HFF-Myc (cell line): ENCODE data around the gene KLRB1.
"Not testable (repeated sequence)": the region's sequence is repeated elsewhere in the genome, so short reads cannot be mapped to it uniquely, and the experiment has no call there.

Experiments used
- DNase-seq: peaks from one replicate; pipeline ENCODE4 v3.0.0-alpha.2; 2011; ENCODE audit warnings: low read depth; ENCODE audit errors: extremely low read depth
- H3K4me3 ChIP-seq: replicated peaks from 2 replicates; pipeline ENCODE4 v1.5.1; 2011; ENCODE audit warnings: low read depth, mild to moderate bottlenecking, control low read depth, low read length
- TF ChIP-seq, protein P1 (sequence below): IDR thresholded peaks from 2 replicates; pipeline ENCODE4 v1.5.1; 2012; ENCODE audit warnings: mild to moderate bottlenecking, low read depth, low read length, control low read depth; ENCODE audit errors: missing control alignments

KLRB1 gene

DNA sequence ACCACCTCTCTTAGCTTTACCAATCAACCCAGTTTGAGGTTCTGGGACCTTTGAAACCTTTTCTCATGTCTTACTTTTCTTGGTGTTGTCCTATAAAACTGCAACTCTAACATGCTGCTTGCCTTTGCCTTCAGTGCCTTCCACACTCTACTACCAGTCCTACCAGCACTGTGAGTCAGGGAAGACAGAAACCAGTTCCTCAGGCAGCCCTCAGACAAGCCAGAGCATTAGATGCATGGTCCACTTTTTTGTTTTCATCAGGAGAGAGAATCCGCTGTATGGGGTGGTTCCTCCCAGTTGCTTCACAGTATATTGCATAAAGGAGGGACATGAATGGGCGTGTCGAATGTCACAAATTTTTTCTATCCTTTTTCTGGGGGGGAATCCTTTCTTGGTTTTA, 17.3 kb upstream of the KLRB1 start:
- no peak for DNase-seq
- no peak overlapping the region for H3K4me3 ChIP-seq

DNA sequence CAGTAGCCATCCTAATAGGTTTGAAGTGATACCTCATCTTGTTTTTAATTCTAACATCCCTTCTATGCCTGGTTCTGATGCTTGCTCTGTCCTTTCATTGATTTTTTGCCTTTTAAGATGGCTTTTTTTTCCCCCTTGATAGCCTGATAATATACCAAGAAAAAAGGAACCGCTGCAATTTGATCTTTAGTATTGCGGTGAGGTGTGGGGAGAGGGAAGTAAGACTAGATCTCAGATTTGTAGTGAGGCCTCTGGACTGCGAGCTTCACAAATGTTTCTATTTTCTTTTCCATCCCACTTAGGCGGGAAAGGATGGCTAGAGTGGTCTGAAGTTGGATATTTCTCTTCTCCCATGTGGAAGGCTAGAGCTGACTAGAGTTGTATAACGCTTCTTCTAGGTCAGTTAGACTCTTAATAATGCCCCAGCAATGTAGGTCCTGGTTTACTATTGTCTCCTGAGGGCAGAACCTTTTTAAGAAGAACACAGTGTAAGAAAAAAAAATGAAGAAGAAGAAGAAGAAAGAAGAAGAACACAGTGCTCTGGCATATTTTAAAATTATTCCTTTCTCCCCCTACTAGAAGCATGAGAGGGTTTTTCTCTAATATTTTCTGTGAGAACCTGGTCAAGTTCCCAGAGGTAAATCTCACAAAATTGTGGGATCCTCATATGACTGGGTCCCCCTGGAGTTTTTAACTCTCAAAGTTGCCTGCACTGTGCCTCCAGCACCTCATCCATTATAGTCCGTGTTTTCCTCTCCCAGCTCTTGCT, 11.9 kb upstream of the KLRB1 start:
- DNase-seq: no peak
- TF ChIP-seq, protein P1, sequence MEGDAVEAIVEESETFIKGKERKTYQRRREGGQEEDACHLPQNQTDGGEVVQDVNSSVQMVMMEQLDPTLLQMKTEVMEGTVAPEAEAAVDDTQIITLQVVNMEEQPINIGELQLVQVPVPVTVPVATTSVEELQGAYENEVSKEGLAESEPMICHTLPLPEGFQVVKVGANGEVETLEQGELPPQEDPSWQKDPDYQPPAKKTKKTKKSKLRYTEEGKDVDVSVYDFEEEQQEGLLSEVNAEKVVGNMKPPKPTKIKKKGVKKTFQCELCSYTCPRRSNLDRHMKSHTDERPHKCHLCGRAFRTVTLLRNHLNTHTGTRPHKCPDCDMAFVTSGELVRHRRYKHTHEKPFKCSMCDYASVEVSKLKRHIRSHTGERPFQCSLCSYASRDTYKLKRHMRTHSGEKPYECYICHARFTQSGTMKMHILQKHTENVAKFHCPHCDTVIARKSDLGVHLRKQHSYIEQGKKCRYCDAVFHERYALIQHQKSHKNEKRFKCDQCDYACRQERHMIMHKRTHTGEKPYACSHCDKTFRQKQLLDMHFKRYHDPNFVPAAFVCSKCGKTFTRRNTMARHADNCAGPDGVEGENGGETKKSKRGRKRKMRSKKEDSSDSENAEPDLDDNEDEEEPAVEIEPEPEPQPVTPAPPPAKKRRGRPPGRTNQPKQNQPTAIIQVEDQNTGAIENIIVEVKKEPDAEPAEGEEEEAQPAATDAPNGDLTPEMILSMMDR: no peak
- H3K4me3 ChIP-seq: no peak overlapping the region

More for the DNA sequence above, 17.3 kb upstream of the KLRB1 start:
- TF ChIP-seq, protein P1: no peak

DNA sequence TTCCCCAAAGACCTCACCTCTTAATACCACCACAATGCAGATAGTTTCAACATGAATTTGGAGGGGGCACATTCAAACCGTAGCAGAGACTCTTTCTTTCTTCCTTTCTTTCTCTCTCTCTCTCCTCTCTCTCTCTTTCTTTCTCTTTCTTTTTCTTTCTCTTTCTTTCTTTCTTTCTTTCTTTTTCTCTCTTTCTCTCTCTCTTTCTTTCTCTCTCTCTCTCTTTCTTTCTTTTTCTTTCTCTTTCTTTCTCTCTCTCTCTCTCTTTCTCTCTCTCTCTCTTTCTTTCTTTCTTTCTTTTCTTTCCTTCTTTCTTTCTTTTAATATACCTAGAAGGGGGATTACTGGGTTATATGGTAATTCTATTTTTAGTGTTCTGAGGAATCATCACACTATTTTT, 11.2 kb upstream of the KLRB1 start:
- H3K4me3 ChIP-seq, DNase-seq: not testable (repeated sequence)

DNA sequence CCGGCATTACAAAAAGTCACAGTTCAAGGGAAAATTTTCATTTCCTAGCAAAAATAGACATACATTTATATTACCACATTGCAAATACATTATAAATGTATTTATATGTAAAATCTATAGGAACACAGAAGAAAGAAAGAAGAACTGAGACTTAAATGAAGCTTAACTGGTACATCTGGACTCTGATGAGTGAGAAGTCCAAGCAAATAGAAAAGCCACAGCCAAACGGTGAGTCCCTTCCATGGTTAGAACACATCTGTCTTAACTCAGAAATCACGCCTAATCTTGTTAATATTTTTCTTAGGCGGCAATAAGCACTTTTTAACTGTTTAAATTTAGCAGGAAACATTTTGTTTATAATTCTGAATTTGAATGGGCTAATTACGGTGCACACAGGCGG, 9.4 kb upstream of the KLRB1 start:
- no peak for DNase-seq
- H3K4me3 ChIP-seq: no peak overlapping the region
- TF ChIP-seq, protein P1: no peak

DNA sequence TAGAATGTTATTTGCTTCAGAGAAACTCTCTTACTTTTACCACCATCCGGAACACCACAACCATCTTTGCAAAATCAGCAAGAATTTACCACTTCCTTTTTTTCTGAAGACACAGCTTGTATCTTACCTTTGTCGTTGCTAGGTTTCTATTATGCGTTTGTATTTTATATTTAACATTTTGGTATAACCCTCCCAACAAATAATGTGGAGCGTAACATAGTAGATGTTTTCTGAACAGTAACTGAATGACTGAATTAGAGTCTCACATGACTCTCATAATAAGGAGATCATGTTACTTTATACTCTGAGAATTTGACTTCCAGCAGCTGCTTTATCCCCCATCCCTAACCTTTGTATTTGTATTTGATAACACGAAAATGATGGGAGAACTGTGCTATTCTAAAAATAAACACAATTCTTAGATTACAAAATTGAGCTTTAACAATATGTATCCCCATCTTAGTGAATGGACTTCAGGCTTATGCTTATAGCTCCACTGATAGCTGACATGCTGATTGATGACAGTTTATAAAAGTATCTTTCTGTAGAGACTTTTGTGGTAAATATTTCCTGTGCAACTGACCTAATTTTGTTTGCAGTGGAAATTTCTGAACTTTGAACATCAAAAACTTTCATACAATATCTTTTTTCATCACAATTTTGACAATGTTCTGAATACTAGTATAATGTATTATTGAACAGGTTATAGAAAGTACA, 7.9 kb upstream of the KLRB1 start:
- DNase-seq: no peak
- H3K4me3 ChIP-seq: no peak overlapping the region
- TF ChIP-seq, protein P1: no peak

DNA sequence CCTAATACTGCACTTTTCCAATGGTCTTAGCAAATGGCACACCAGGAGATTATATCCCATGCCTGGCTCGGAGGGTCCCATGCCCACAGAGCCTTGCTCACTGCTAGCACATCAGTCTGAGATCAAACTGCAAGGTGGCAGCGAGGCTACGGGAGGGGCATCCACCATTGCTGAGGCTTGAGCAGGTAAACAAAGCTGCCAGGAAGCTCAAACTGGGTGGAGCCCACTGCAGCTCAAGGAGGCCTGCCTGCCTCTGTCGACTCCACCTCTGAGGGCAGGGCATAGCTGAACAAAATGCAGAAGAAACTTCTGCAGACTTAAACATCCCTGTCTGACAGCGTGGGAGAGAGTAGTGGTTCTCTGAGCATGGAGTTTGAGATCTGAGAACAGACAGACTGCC, 2.9 kb upstream of the KLRB1 start:
- DNase-seq, H3K4me3 ChIP-seq: not testable (repeated sequence)

DNA sequence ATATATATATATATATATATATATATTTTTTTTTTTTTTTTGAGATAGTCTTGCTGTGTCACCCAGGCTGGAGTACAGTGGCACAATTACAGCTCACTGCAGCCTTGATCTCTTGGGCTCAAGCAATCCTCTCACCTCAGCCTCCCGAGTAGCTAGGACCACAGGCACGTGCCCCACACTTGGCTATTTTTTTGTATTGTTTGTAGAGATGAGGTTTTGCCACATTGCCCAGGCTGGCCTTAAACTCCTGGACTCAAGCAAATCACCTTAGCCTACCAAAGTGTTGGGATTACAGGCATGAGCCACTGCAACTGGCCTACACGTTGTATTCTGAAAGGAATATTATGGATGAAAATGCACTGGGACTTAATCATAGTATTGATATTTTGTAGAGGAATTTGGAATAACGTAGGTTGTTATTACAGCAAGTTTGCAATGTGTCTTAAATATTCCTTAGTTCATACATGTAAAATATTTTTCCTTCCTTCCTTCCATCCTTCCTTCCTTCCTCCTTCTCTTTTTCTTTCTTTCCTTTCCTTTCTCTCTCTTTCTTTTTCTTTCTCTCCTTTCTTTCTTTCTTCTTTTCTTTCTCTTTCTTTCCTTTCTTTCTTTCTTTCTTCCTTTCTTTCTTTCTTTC, 862 bp downstream of the KLRB1 start:
- no peak overlapping the region for H3K4me3 ChIP-seq
- no peak for DNase-seq
- TF ChIP-seq, protein P1: no peak
